Keratinocyte (primary cell): ENCODE data around the gene B3GLCT. TPM values are rescaled to one million over a fixed set of nuclear protein-coding genes. Genes with fewer than 3 reads are reported as not detected.

Experiments
- DNase-seq: peaks from one replicate; pipeline ENCODE4 v3.0.0-alpha.2; 2011; ENCODE audit warnings: low read depth, missing footprints, low spot score
- FAIRE-seq: peaks from 2 replicates; lab custom pipeline; 2011; peaks lifted over from hg19 to GRCh38; lab: Jason Lieb, UNC
- H2AFZ ChIP-seq: 2 replicates; pipeline ENCODE4 v1.6.0; 2012; ENCODE audit warnings: low read length, control low read depth, inconsistent platforms; ENCODE audit not compliant: control insufficient read depth
- H3K27ac ChIP-seq: 2 replicates; pipeline ENCODE4 v1.5.1; 2011; ENCODE audit warnings: low read length; ENCODE audit not compliant: control insufficient read depth, insufficient read depth
- H3K27me3 ChIP-seq: 3 replicates; pipeline ENCODE4 v1.6.0; 2011; ENCODE audit warnings: low read length; ENCODE audit not compliant: control insufficient read depth, insufficient read depth; ENCODE audit errors: extremely low read depth
- H3K36me3 ChIP-seq, 2 experiments: 2 replicates in 1 of 2; 3 replicates in 1 of 2; pipeline ENCODE4 v1.5.1; 2011; ENCODE audit warnings: low read length in 2 of 2, mild to moderate bottlenecking in 1 of 2; ENCODE audit not compliant: control insufficient read depth in 2 of 2, insufficient read depth in 2 of 2; ENCODE audit errors: extremely low read depth in 1 of 2
- H3K4me1 ChIP-seq: 3 replicates; pipeline ENCODE4 v1.5.1; 2011; ENCODE audit warnings: low read length; ENCODE audit not compliant: control insufficient read depth, insufficient read depth; ENCODE audit errors: extremely low read depth
- H3K4me2 ChIP-seq: 3 replicates; pipeline ENCODE4 v1.6.0; 2011; ENCODE audit warnings: low read depth, low read length; ENCODE audit not compliant: control insufficient read depth, insufficient read depth; ENCODE audit errors: extremely low read depth
- H3K4me3 ChIP-seq, 3 experiments: fragments of 200-600 bp in 1 of 3; sonication (generic) in 1 of 3; 2 replicates in 2 of 3; 3 replicates in 1 of 3; pipeline ENCODE4 v1.5.1; 2011 to 2016; ENCODE audit warnings: low read length in 3 of 3, mild to moderate bottlenecking in 3 of 3, control low read depth in 2 of 3, inconsistent platforms in 1 of 3, low read depth in 1 of 3, mixed read lengths in 1 of 3, mixed run types in 1 of 3, moderate library complexity in 1 of 3; ENCODE audit not compliant: control insufficient read depth in 2 of 3, insufficient read depth in 2 of 3; ENCODE audit errors: extremely low read depth in 1 of 3
- H3K79me2 ChIP-seq: 2 replicates; pipeline ENCODE4 v1.6.0; 2012; ENCODE audit warnings: low read length; ENCODE audit not compliant: control insufficient read depth, insufficient read depth
- H3K9ac ChIP-seq: 3 replicates; pipeline ENCODE4 v1.6.0; 2011; ENCODE audit warnings: low read length; ENCODE audit not compliant: control insufficient read depth, insufficient read depth; ENCODE audit errors: extremely low read depth
- H3K9me1 ChIP-seq: 3 replicates; pipeline ENCODE4 v1.6.0; 2011; ENCODE audit warnings: low read length; ENCODE audit not compliant: control insufficient read depth, insufficient read depth; ENCODE audit errors: extremely low read depth
- H3K9me3 ChIP-seq: 2 replicates; pipeline ENCODE4 v1.5.1; 2012; ENCODE audit warnings: low read depth, low read length; ENCODE audit not compliant: control insufficient read depth
- H4K20me1 ChIP-seq: 3 replicates; pipeline ENCODE4 v1.6.0; 2011; ENCODE audit warnings: low read length; ENCODE audit not compliant: control insufficient read depth, insufficient read depth; ENCODE audit errors: extremely low read depth
- CTCF ChIP-seq, 3 experiments: IDR thresholded peaks in 1 of 3; conservative IDR thresholded peaks in 1 of 3; optimal IDR thresholded peaks in 1 of 3; 2 replicates in 2 of 3; 3 replicates in 1 of 3; pipeline versions ENCODE3 to v1.5.1; 2011; ENCODE audit warnings: low read length in 3 of 3, mild to moderate bottlenecking in 3 of 3, moderate library complexity in 2 of 3, control low read depth in 1 of 3, inconsistent platforms in 1 of 3; ENCODE audit not compliant: insufficient read depth in 2 of 3; ENCODE audit errors: extremely low read depth in 1 of 3
- EZH2 ChIP-seq: IDR thresholded peaks from one replicate; pipeline ENCODE4 v1.6.1; 2012; ENCODE audit warnings: inconsistent platforms, mild to moderate bottlenecking, low read length, moderate library complexity
- dilution Hi-C: fragments of 300-500 bp; cut with MboI; formaldehyde crosslinking; loops from one replicate; pipeline ENCODE4 v1.7.0; 2020; ENCODE audit warnings: low sequenced_read_pairs; ENCODE audit not compliant: extremely low pct_ligation_motif_present
- polyA plus RNA-seq, 5 experiments: library from polyadenylated mRNA; depleted of rRNA in 3 of 5; stranded (reverse) in 3 of 5; stranded (forward) in 1 of 5; unstranded in 1 of 5; fragments of >200 nt; gene quantifications; 1 replicate in 1 of 5; 2 replicates in 3 of 5; 3 replicates in 1 of 5; pipeline versions ENCODE4 v1.2.1 to v1.2.3, GENCODE V29; 2011 to 2012; ENCODE audit warnings: missing spikeins in 2 of 5, low read depth in 1 of 5, low replicate concordance in 1 of 5

B3GLCT gene
- polyA plus RNA-seq, 1 donor (not counting 4 experiments of a cell fraction or from before 2014, with no cell fraction given): 4.4 TPM

- DNase-seq: no peak
- no peak for TF ChIP-seq EZH2
- TF ChIP-seq CTCF (optimal IDR thresholded peaks at IDR 0.05 in 1 of 3, IDR thresholded peaks at IDR 0.05 in 1 of 3, conservative IDR thresholded peaks at IDR 0.05 in 1 of 3; ENCODE audit: extremely low read depth in 1 of 3, insufficient read depth in 2 of 3, low read length in 3 of 3): no peak
These were observed 111.0 kb downstream of the B3GLCT start for GRCh38 chr13:31310786-31311185.

GRCh38 chr13:31311921-31312320, 112.1 kb downstream of the B3GLCT start:
- no peak for FAIRE-seq
- Histone ChIP-seq H3K79me2 (no peaks in the 10 kb centered on the region), H3K9me1 (no peaks in the 10 kb centered on the region), H3K4me1 (peaks cover 3% of the 10 kb centered on the region), H3K4me2 (no peak overlapping the region), H3K36me3 (no peaks in the 10 kb centered on the region), H2AFZ (no peak overlapping the region), H3K27ac (no peak overlapping the region), H3K9me3 (peaks cover 1% of the 10 kb centered on the region), H4K20me1 (no peaks in the 10 kb centered on the region), H3K27me3 (no peaks in the 10 kb centered on the region), H3K9ac (no peak overlapping the region), H3K4me3 (no peak overlapping the region)
- TF ChIP-seq CTCF (optimal IDR thresholded peaks at IDR 0.05 in 1 of 3, IDR thresholded peaks at IDR 0.05 in 1 of 3, conservative IDR thresholded peaks at IDR 0.05 in 1 of 3; ENCODE audit: extremely low read depth in 1 of 3, insufficient read depth in 2 of 3, low read length in 3 of 3): no peak
- dilution Hi-C loops: no loop called here
- no peak for DNase-seq

More at GRCh38 chr13:31310786-31311185, 111.0 kb downstream of the B3GLCT start:
- Histone ChIP-seq H3K4me3 (no peak overlapping the region), H3K27me3 (no peaks in the 10 kb centered on the region), H3K4me1 (peaks cover 3% of the 10 kb centered on the region), H3K27ac (no peak overlapping the region), H3K4me2 (no peak overlapping the region), H4K20me1 (no peaks in the 10 kb centered on the region), H3K79me2 (no peaks in the 10 kb centered on the region), H3K9me3 (peaks cover 1% of the 10 kb centered on the region), H3K9ac (no peak overlapping the region), H2AFZ (no peak overlapping the region), H3K36me3 (no peaks in the 10 kb centered on the region), H3K9me1 (no peaks in the 10 kb centered on the region)
- dilution Hi-C loops: no loop called here
- FAIRE-seq: no peak
